SJCRH30 (cell line): ENCODE data around the gene TBC1D9B. TPM values are rescaled to one million over a fixed set of nuclear protein-coding genes. Genes with fewer than 3 reads are reported as not detected.

Source experiments
- DNase-seq, 2 experiments: peaks; one replicate each; pipeline ENCODE4 v3.0.0-alpha.2; 2015 to 2020
- H3K27ac ChIP-seq: fragments of 250-450 bp; sonication (Bioruptor Pico); 2 replicates; pipeline ENCODE4 v1.5.1; 2020; ENCODE audit warnings: mild to moderate bottlenecking, moderate library complexity
- H3K27me3 ChIP-seq: fragments of 250-450 bp; sonication (Bioruptor Pico); 2 replicates; pipeline ENCODE4 v1.5.1; 2020; ENCODE audit warnings: mild to moderate bottlenecking, moderate library complexity
- H3K36me3 ChIP-seq: fragments of 250-450 bp; sonication (Bioruptor Pico); 2 replicates; pipeline ENCODE4 v1.5.1; 2020; ENCODE audit warnings: mild to moderate bottlenecking, moderate library complexity
- H3K4me1 ChIP-seq: fragments of 250-450 bp; sonication (Bioruptor Pico); 2 replicates; pipeline ENCODE4 v1.5.1; 2020; ENCODE audit warnings: mild to moderate bottlenecking, moderate library complexity
- H3K4me3 ChIP-seq: fragments of 250-450 bp; sonication (Bioruptor Pico); 2 replicates; pipeline ENCODE4 v1.5.1; 2020; ENCODE audit warnings: mild to moderate bottlenecking, moderate library complexity
- H3K9me3 ChIP-seq: fragments of 250-450 bp; sonication (Bioruptor Pico); replicated peaks from 2 replicates; pipeline ENCODE4 v1.5.1; 2020; ENCODE audit warnings: mild to moderate bottlenecking, moderate library complexity
- total RNA-seq: library from RNA; depleted of rRNA; stranded (reverse); fragments of >200 nt; shearing (Covaris generic); gene quantifications from 2 replicates; pipeline ENCODE4 v1.2.3, GENCODE V29; 2014

Gene TBC1D9B
- total RNA-seq, 1 experiment from 2014 or later, result 37.0 TPM

GRCh38 chr5:179901462-179901861, 6.2 kb downstream of the TBC1D9B start:
- Histone ChIP-seq H3K27ac (no peak overlapping the region; the same call in 1 of the 2 replicates), H3K9me3 (no peaks in the 10 kb centered on the region), H3K36me3 (peaks cover 8% of the 10 kb centered on the region), H3K4me1 (peaks cover 26% of the 10 kb centered on the region), H3K27me3 (no peaks in the 10 kb centered on the region), H3K4me3 (no peak overlapping the region)
- DNase-seq, result no peak

GRCh38 chr5:179900711-179901110, 7.0 kb downstream of the TBC1D9B start:
- H3K27me3 ChIP-seq, result no peaks in the 10 kb centered on the region
- H3K27ac ChIP-seq, result peak overlapping the region; percentile 42
- H3K9me3 ChIP-seq, result no peaks in the 10 kb centered on the region
- peak; percentile 41 to 47 for DNase-seq
- H3K36me3 ChIP-seq, result peaks cover 13% of the 10 kb centered on the region
- H3K4me3 ChIP-seq, result no peak overlapping the region
- H3K4me1 ChIP-seq, result peaks cover 24% of the 10 kb centered on the region

GRCh38 chr5:179900206-179900605, 7.5 kb downstream of the TBC1D9B start:
- H3K9me3 ChIP-seq, result no peaks in the 10 kb centered on the region
- peaks cover 17% of the 10 kb centered on the region for H3K36me3 ChIP-seq
- DNase-seq, result peak; percentile 70 to 77
- no peak overlapping the region for H3K4me3 ChIP-seq
- no peaks in the 10 kb centered on the region for H3K27me3 ChIP-seq
- peaks cover 24% of the 10 kb centered on the region for H3K4me1 ChIP-seq
- peak overlapping the region; percentile 42 for H3K27ac ChIP-seq

GRCh38 chr5:179895861-179896260, 11.8 kb downstream of the TBC1D9B start:
- DNase-seq, result no peak
- Histone ChIP-seq H3K27me3 (no peaks in the 10 kb centered on the region), H3K4me1 (peaks cover 15% of the 10 kb centered on the region), H3K4me3 (no peak overlapping the region), H3K27ac (no peak overlapping the region), H3K36me3 (peaks cover 45% of the 10 kb centered on the region), H3K9me3 (no peaks in the 10 kb centered on the region)

GRCh38 chr5:179893958-179894895, 13.5 kb downstream of the TBC1D9B start:
- H3K36me3 ChIP-seq, result peaks cover 59% of the 10 kb centered on the region

GRCh38 chr5:179893076-179893957, 14.4 kb downstream of the TBC1D9B start:
- Histone ChIP-seq H3K4me1 (no peaks in the 10 kb centered on the region), H3K4me3 (no peak overlapping the region), H3K27me3 (no peaks in the 10 kb centered on the region), H3K36me3 (peaks cover 59% of the 10 kb centered on the region), H3K9me3 (no peaks in the 10 kb centered on the region), H3K27ac (no peak overlapping the region)
- no peak for DNase-seq

More at GRCh38 chr5:179893958-179894895, 13.5 kb downstream of the TBC1D9B start:
- no peaks in the 10 kb centered on the region for H3K9me3 ChIP-seq
- H3K4me1 ChIP-seq, result no peaks in the 10 kb centered on the region
- H3K27me3 ChIP-seq, result no peaks in the 10 kb centered on the region
- H3K27ac ChIP-seq, result no peak overlapping the region
- H3K4me3 ChIP-seq, result no peak overlapping the region
- no peak for DNase-seq

GRCh38 chr5:179892255-179892654, 15.4 kb downstream of the TBC1D9B start:
- Histone ChIP-seq H3K27me3 (no peaks in the 10 kb centered on the region), H3K36me3 (peaks cover 53% of the 10 kb centered on the region), H3K4me3 (no peak overlapping the region), H3K9me3 (no peaks in the 10 kb centered on the region), H3K4me1 (no peaks in the 10 kb centered on the region), H3K27ac (no peak overlapping the region)
- DNase-seq, result no peak

- Histone ChIP-seq H3K36me3 (peaks cover 61% of the 10 kb centered on the region), H3K4me3 (no peak overlapping the region), H3K27ac (no peak overlapping the region), H3K27me3 (no peaks in the 10 kb centered on the region), H3K4me1 (no peaks in the 10 kb centered on the region), H3K9me3 (no peaks in the 10 kb centered on the region)
- DNase-seq, result no peak
Measured at GRCh38 chr5:179890751-179891682, 16.7 kb downstream of the TBC1D9B start.

- Histone ChIP-seq H3K27me3 (no peaks in the 10 kb centered on the region), H3K36me3 (peaks cover 57% of the 10 kb centered on the region)
Measured at GRCh38 chr5:179889885-179890284, 17.8 kb downstream of the TBC1D9B start.

GRCh38 chr5:179887802-179888201, 19.9 kb downstream of the TBC1D9B start:
- no peak overlapping the region for H3K4me3 ChIP-seq
- no peak for DNase-seq
- no peak overlapping the region for H3K27ac ChIP-seq
- no peaks in the 10 kb centered on the region for H3K27me3 ChIP-seq
- no peaks in the 10 kb centered on the region for H3K4me1 ChIP-seq
- peaks cover 66% of the 10 kb centered on the region for H3K36me3 ChIP-seq
- H3K9me3 ChIP-seq, result peaks cover 8% of the 10 kb centered on the region

More at GRCh38 chr5:179889885-179890284, 17.8 kb downstream of the TBC1D9B start:
- Histone ChIP-seq H3K4me3 (no peak overlapping the region), H3K9me3 (no peaks in the 10 kb centered on the region), H3K4me1 (no peaks in the 10 kb centered on the region), H3K27ac (no peak overlapping the region)
- DNase-seq, result no peak

GRCh38 chr5:179887095-179887494, 20.6 kb downstream of the TBC1D9B start:
- H3K4me3 ChIP-seq, result no peak overlapping the region
- H3K36me3 ChIP-seq, result peaks cover 63% of the 10 kb centered on the region
- no peaks in the 10 kb centered on the region for H3K4me1 ChIP-seq
- no peak for DNase-seq
- no peaks in the 10 kb centered on the region for H3K27me3 ChIP-seq
- H3K9me3 ChIP-seq, result peaks cover 10% of the 10 kb centered on the region
- H3K27ac ChIP-seq, result no peak overlapping the region

- Histone ChIP-seq H3K4me3 (no peak overlapping the region), H3K27ac (no peak overlapping the region), H3K27me3 (no peaks in the 10 kb centered on the region), H3K9me3 (peaks cover 10% of the 10 kb centered on the region), H3K4me1 (no peaks in the 10 kb centered on the region), H3K36me3 (peaks cover 57% of the 10 kb centered on the region)
- no peak for DNase-seq
Measured at GRCh38 chr5:179886190-179886911, 21.3 kb downstream of the TBC1D9B start.

GRCh38 chr5:179885491-179886090, 22.1 kb downstream of the TBC1D9B start:
- H3K36me3 ChIP-seq, result peaks cover 50% of the 10 kb centered on the region

More at GRCh38 chr5:179885491-179886090, 22.1 kb downstream of the TBC1D9B start:
- peaks cover 10% of the 10 kb centered on the region for H3K9me3 ChIP-seq
- no peak overlapping the region for H3K4me3 ChIP-seq
- DNase-seq, result no peak
- H3K27ac ChIP-seq, result no peak overlapping the region
- H3K4me1 ChIP-seq, result no peaks in the 10 kb centered on the region
- H3K27me3 ChIP-seq, result no peaks in the 10 kb centered on the region
